Hypothalamus (tissue), 51 donors: ENCODE data around the gene EWSR1.

Source experiments
- DNase-seq, 51 donors: peaks; one replicate each; lab custom pipeline; 2025; lab: John Stamatoyannopoulos, UW

Gene EWSR1

GRCh38 chr22:29313576-29314466 lies 45.8 kb downstream of the EWSR1 start:
- no peak for DNase-seq

- DNase-seq, result no peak
Observed at GRCh38 chr22:29314537-29315285, 46.6 kb downstream of the EWSR1 start.

GRCh38 chr22:29315286-29316140 lies 47.4 kb downstream of the EWSR1 start, which contains the start of gene RASL10A:
TSS of gene RASL10A (minus strand) at chr22:29315697. CDS start at chr22:29315246, 451 bp downstream.
- DNase-seq, result peak in 2 of 51 donors; percentile 22 to 51

GRCh38 chr22:29316141-29316828 lies 48.2 kb downstream of the EWSR1 start:
- DNase-seq, result no peak

- DNase-seq, result no peak
Observed at GRCh38 chr22:29317827-29318454, 49.9 kb downstream of the EWSR1 start.

- DNase-seq, result no peak
Observed at GRCh38 chr22:29319072-29319471, 51.0 kb downstream of the EWSR1 start.

GRCh38 chr22:29320546-29320945 lies 52.5 kb downstream of the EWSR1 start:
- no peak for DNase-seq

GRCh38 chr22:29323641-29324040 lies 55.6 kb downstream of the EWSR1 start:
- DNase-seq, result no peak

GRCh38 chr22:29325356-29325755 lies 57.3 kb downstream of the EWSR1 start:
- no peak for DNase-seq

- DNase-seq, result peak in 3 of 51 donors; percentile 12 to 34 (median 22)
Observed at GRCh38 chr22:29325785-29326315, 57.8 kb downstream of the EWSR1 start.

GRCh38 chr22:29326481-29326880 lies 58.4 kb downstream of the EWSR1 start:
- no peak for DNase-seq

- peak in 2 of 51 donors; percentile 29 to 36 for DNase-seq
Observed at GRCh38 chr22:29327089-29327764, 59.2 kb downstream of the EWSR1 start.

- no peak for DNase-seq
Observed at GRCh38 chr22:29328055-29328454, 60.0 kb downstream of the EWSR1 start.

GRCh38 chr22:29328566-29329500 lies 60.8 kb downstream of the EWSR1 start:
- peak in 6 of 51 donors; percentile 22 to 74 (median 36) for DNase-seq

GRCh38 chr22:29329581-29329980 lies 61.5 kb downstream of the EWSR1 start:
- DNase-seq, result no peak

- no peak for DNase-seq
Observed at GRCh38 chr22:29330291-29330690, 62.2 kb downstream of the EWSR1 start.

- peak in 8 of 51 donors; percentile 24 to 44 (median 36) for DNase-seq
Observed at GRCh38 chr22:29330753-29331152, 62.7 kb downstream of the EWSR1 start.
